ENCODE measurements around the gene BORCS6. TPM values are rescaled to one million over a fixed set of nuclear protein-coding genes. Genes with fewer than 3 reads are reported as not detected.

Gene BORCS6
- total and polyA plus RNA-seq, 9 of the 15 experiments (the other 6 are each of a cell fraction or from before 2014, with no cell fraction given) = 0.01 to 7.4 (median 2.3) TPM

DNA sequence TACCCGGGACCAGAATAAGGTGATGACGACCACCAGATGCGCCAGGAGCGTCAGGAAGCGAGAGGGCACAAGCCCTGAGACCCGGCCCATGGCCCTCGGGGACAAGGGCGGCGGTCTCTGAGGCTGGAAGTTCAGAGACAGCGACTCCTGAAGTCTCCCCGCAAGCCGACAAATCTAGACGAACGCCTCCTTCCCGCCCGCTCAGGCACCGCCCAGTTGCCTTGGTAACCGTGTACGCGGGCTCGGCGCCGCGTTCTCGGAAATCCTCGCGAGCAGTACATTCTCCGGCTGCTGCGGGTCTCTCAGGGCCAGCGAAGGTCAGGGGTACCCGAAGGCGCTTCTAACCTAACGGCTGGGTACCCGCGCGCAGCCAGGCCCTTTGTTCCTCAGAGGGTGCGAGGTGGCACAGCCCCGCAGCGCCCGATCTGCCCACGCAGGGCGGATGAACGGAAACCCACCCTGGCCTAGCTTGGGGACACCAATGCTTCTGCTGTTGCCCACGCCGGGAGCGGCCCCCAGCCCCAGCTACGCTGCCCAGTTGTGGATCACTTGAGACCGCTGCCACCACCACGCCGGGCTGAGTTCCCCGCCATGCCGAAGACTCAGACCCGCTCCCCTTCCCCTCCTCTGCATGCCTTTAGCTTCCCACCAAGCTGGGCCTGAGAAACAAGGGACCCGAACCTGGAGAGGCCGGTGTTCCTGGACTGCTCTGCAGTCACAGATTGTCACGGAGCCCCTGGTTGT is 13.6 kb downstream of the BORCS6 start, which contains the start of gene TMEM107 (continued):
- TF ChIP-seq MNT (conservative IDR thresholded peaks at IDR 0.05) (peak in 1 of 2 experiments; percentile 27; a peak in 2 of 4 replicates), CEBPZ (IDR thresholded peaks at IDR 0.05; ENCODE audit: borderline replicate concordance, low read depth, low read length) (no peak), SIN3A (IDR thresholded peaks at IDR 0.05; ENCODE audit: borderline replicate concordance in 2 of 2, control insufficient read depth in 1 of 2, low read depth in 2 of 2, low read length in 2 of 2) (peak; percentile 54 to 61; a peak in 1 of 4 replicates), BMI1 (IDR thresholded peaks at IDR 0.05; ENCODE audit: low read length) (peak; percentile 73), ZNF57 (CRISPR knock-in tag; IDR thresholded peaks at IDR 0.05) (no peak), KLF1 (tag; IDR thresholded peaks at IDR 0.05) (peak; percentile 82), ATF1 (CRISPR knock-in tag; IDR thresholded peaks at IDR 0.05) (no peak), ATF1 (tag; IDR thresholded peaks at IDR 0.05) (0 out of 2 replicates have a peak, but pooled peaks have one; percentile 8), RBM22 (IDR thresholded peaks at IDR 0.05; ENCODE audit: low read depth, low read length, poor library complexity, severe bottlenecking) (peak; percentile 56), RBBP5 (IDR thresholded peaks at IDR 0.05; ENCODE audit: borderline replicate concordance, insufficient read depth, low read length, poor library complexity, severe bottlenecking) (peak; percentile 24), EP300 (IDR thresholded peaks at IDR 0.05; ENCODE audit: low read length) (no peak), TFAP4 (CRISPR knock-in tag; IDR thresholded peaks at IDR 0.05; ENCODE audit: borderline replicate concordance) (peak; percentile 62; the same call in 1 of the 2 replicates), POLR2B (IDR thresholded peaks at IDR 0.05; ENCODE audit: low read depth, partially characterized antibody) (peak; percentile 32)
